DMS114 treated with DMSO at 0.1 percent for 48 hours (cell line): Measurements from ENCODE around the gene GTF2A1L.
A peak's percentile ranks its signal among the peaks of the same experiment; 100 is the strongest.
"Not testable (repeated sequence)": the region's sequence is repeated elsewhere in the genome, so short reads cannot be mapped to it uniquely, and the experiment has no call there.

Experiments used
- DNase-seq: peaks from one replicate; lab custom pipeline; 2025; ENCODE audit not compliant: unreplicated experiment; lab: John Stamatoyannopoulos, UW

GTF2A1L gene

GRCh38 chr2:48607307-48608014 lies 10.2 kb upstream of the GTF2A1L start:
- DNase-seq, result no peak

- no peak for DNase-seq
These were observed 4.4 kb upstream of the GTF2A1L start for GRCh38 chr2:48613211-48613610.

- not testable (repeated sequence) for DNase-seq
These were observed 3.1 kb upstream of the GTF2A1L start for GRCh38 chr2:48614581-48614980.

GRCh38 chr2:48619526-48619925 lies 1.9 kb downstream of the GTF2A1L start:
- no peak for DNase-seq

GRCh38 chr2:48620604-48621003 lies 2.9 kb downstream of the GTF2A1L start:
- DNase-seq, result no peak

- DNase-seq, result peak; percentile 59
These were observed 5.0 kb downstream of the GTF2A1L start for GRCh38 chr2:48622691-48623090.

GRCh38 chr2:48624696-48625095 lies 7.0 kb downstream of the GTF2A1L start:
- DNase-seq, result no peak

- no peak for DNase-seq
These were observed 8.4 kb downstream of the GTF2A1L start for GRCh38 chr2:48626047-48626446.

GRCh38 chr2:48633143-48633542 lies 15.5 kb downstream of the GTF2A1L start:
- no peak for DNase-seq

- DNase-seq, result no peak
These were observed 18.1 kb downstream of the GTF2A1L start for GRCh38 chr2:48635786-48636185.

GRCh38 chr2:48638261-48638660 lies 20.6 kb downstream of the GTF2A1L start:
- DNase-seq, result no peak

- no peak for DNase-seq
These were observed 33.6 kb downstream of the GTF2A1L start for GRCh38 chr2:48651158-48651790.

GRCh38 chr2:48668992-48669391 lies 51.3 kb downstream of the GTF2A1L start:
- no peak for DNase-seq

- DNase-seq, result no peak
These were observed 55.9 kb downstream of the GTF2A1L start for GRCh38 chr2:48673581-48673980.

GRCh38 chr2:48674933-48675332 lies 57.3 kb downstream of the GTF2A1L start:
- no peak for DNase-seq

GRCh38 chr2:48677450-48677849 lies 59.8 kb downstream of the GTF2A1L start:
- no peak for DNase-seq

- no peak for DNase-seq
These were observed 67.5 kb downstream of the GTF2A1L start for GRCh38 chr2:48685126-48685525.

- no peak for DNase-seq
These were observed 74.5 kb downstream of the GTF2A1L start for GRCh38 chr2:48691935-48692691.

- DNase-seq, result no peak
These were observed 75.4 kb downstream of the GTF2A1L start for GRCh38 chr2:48693066-48693465.

GRCh38 chr2:48693645-48694044 lies 76.0 kb downstream of the GTF2A1L start:
- no peak for DNase-seq

- DNase-seq, result no peak
These were observed 76.5 kb downstream of the GTF2A1L start for GRCh38 chr2:48694149-48694548.

GRCh38 chr2:48695991-48696390 lies 78.3 kb downstream of the GTF2A1L start:
- no peak for DNase-seq
